Smooth muscle cell (in vitro differentiated cells): ENCODE results near the gene AURKAIP1. TPM values are rescaled to one million over a fixed set of nuclear protein-coding genes. Genes with fewer than 3 reads are reported as not detected.
A peak's percentile ranks its signal among the peaks of the same experiment; 100 is the strongest.

ENCODE experiments used
- DNase-seq: peaks from one replicate; lab custom pipeline; 2025; ENCODE audit not compliant: unreplicated experiment; lab: John Stamatoyannopoulos, UW
- H2AFZ ChIP-seq: fragments of 200-600 bp; sonication (generic); 2 replicates; pipeline ENCODE4 v1.6.0; 2016; ENCODE audit warnings: antibody characterized with exemption, low read depth, mild to moderate bottlenecking
- H3F3A ChIP-seq: fragments of 200-600 bp; sonication (generic); 2 replicates; pipeline ENCODE4 v1.6.0; 2017; ENCODE audit warnings: antibody characterized with exemption, low read depth
- H3K27ac ChIP-seq: fragments of 200-600 bp; sonication (generic); 2 replicates; pipeline ENCODE4 v1.5.1; 2016; ENCODE audit warnings: low read depth, mild to moderate bottlenecking
- H3K27me3 ChIP-seq: fragments of 200-600 bp; sonication (generic); 2 replicates; pipeline ENCODE4 v1.6.1; 2016; ENCODE audit warnings: low read depth, mild to moderate bottlenecking
- H3K36me3 ChIP-seq: fragments of 200-600 bp; sonication (generic); 2 replicates; pipeline ENCODE4 v1.5.1; 2016; ENCODE audit warnings: low read depth
- H3K4me1 ChIP-seq: fragments of 200-600 bp; sonication (generic); 2 replicates; pipeline ENCODE4 v1.5.1; 2016; ENCODE audit warnings: low read depth
- H3K4me2 ChIP-seq: fragments of 200-600 bp; sonication (generic); 2 replicates; pipeline ENCODE4 v1.6.0; 2016; ENCODE audit warnings: mild to moderate bottlenecking
- H3K4me3 ChIP-seq: fragments of 200-600 bp; sonication (generic); 2 replicates; pipeline ENCODE4 v1.5.1; 2016; ENCODE audit warnings: mild to moderate bottlenecking
- H3K79me2 ChIP-seq: fragments of 200-600 bp; sonication (generic); 2 replicates; pipeline ENCODE4 v1.6.0; 2016; ENCODE audit warnings: low read depth, mild to moderate bottlenecking
- H3K9ac ChIP-seq: fragments of 200-600 bp; sonication (generic); 2 replicates; pipeline ENCODE4 v1.6.0; 2016; ENCODE audit warnings: low read depth
- H3K9me3 ChIP-seq: fragments of 200-600 bp; sonication (generic); replicated peaks from 2 replicates; pipeline ENCODE4 v1.5.1; 2016; ENCODE audit warnings: low read depth
- H4K20me1 ChIP-seq: fragments of 200-600 bp; sonication (generic); 2 replicates; pipeline ENCODE4 v1.6.0; 2016; ENCODE audit warnings: low read depth
- WGBS: methylation state at CpG from one replicate; pipeline ENCODE4 v1.1.7; 2016; ENCODE audit warnings: low lambda C conversion rate; 5-methylcytosine and 5-hydroxymethylcytosine counted together
- polyA plus RNA-seq: library from polyadenylated mRNA; unstranded; fragments of >200 nt; fragmentation: Nextera tagmentation; extraction: Ambion mirVana; gene quantifications from 2 replicates; pipeline ENCODE4 v1.2.1, GENCODE V29; 2016
- total RNA-seq: library from RNA; depleted of rRNA; stranded (reverse); fragments of >200 nt; gene quantifications from 2 replicates; pipeline ENCODE4 v1.2.3, GENCODE V29; 2014
- TF ChIP-seq, protein P1 (sequence below): fragments of 200-600 bp; sonication (generic); IDR thresholded peaks from 2 replicates; pipeline ENCODE4 v1.5.1; 2017; ENCODE audit warnings: borderline replicate concordance, mild to moderate bottlenecking, antibody characterized with exemption; ENCODE audit not compliant: insufficient read depth, poor library complexity, severe bottlenecking

Gene AURKAIP1
- total and polyA plus RNA-seq, 2 experiments from 2014 or later, result 60.1 to 214 TPM

DNA sequence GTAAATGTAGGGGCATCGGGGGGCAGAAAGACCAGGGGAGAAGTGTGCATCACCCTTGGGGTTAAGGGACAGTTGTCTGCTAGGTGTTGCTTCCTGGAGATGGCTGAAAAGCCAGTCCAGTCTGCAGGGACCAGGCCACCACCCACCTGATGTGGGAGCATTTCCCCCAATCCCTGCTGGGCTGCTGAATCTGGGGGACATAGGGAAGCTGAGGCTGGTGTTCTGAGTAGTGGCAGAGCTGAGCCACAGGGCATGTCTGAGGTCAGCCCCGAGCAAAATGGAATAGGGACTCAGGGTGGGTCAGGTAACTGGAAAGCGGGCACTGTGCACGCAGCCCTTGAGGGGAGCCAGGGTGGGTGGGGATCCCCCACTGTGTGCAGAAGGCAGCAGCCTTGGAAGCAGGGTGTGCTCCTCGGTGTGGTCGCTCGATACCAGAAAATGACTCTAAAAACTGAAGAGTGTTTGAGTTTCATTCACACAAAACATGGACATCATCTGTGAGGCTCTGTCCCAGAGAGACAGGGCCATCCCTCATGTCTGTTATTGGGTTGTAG is 26.5 kb upstream of the AURKAIP1 start:
- Histone ChIP-seq H2AFZ (no peak overlapping the region), H3K4me2 (no peak overlapping the region), H3K4me1 (peaks cover 11% of the 10 kb centered on the region), H3K4me3 (no peak overlapping the region), H3F3A (peaks cover 23% of the 10 kb centered on the region), H4K20me1 (no peaks in the 10 kb centered on the region), H3K27ac (no peak overlapping the region), H3K36me3 (no peaks in the 10 kb centered on the region), H3K9ac (no peak overlapping the region), H3K79me2 (peaks cover 67% of the 10 kb centered on the region), H3K27me3 (no peaks in the 10 kb centered on the region), H3K9me3 (no peaks in the 10 kb centered on the region)
- TF ChIP-seq, protein P1, sequence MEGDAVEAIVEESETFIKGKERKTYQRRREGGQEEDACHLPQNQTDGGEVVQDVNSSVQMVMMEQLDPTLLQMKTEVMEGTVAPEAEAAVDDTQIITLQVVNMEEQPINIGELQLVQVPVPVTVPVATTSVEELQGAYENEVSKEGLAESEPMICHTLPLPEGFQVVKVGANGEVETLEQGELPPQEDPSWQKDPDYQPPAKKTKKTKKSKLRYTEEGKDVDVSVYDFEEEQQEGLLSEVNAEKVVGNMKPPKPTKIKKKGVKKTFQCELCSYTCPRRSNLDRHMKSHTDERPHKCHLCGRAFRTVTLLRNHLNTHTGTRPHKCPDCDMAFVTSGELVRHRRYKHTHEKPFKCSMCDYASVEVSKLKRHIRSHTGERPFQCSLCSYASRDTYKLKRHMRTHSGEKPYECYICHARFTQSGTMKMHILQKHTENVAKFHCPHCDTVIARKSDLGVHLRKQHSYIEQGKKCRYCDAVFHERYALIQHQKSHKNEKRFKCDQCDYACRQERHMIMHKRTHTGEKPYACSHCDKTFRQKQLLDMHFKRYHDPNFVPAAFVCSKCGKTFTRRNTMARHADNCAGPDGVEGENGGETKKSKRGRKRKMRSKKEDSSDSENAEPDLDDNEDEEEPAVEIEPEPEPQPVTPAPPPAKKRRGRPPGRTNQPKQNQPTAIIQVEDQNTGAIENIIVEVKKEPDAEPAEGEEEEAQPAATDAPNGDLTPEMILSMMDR, result no peak
- WGBS, result over 99% methylated on average over 7 of the region's 7 CpGs
- DNase-seq, result no peak

- Histone ChIP-seq H3K4me3 (peak overlapping the region; percentile 97), H3K4me2 (peak overlapping the region; percentile 99), H3K79me2 (peaks cover 67% of the 10 kb centered on the region), H3K9ac (peak overlapping the region; percentile 91), H2AFZ (no peak overlapping the region), H4K20me1 (peaks cover under 1% of the 10 kb centered on the region), H3K4me1 (peaks cover 7% of the 10 kb centered on the region), H3K9me3 (no peaks in the 10 kb centered on the region), H3F3A (peaks cover 23% of the 10 kb centered on the region), H3K27ac (peak overlapping the region; percentile 80), H3K27me3 (no peaks in the 10 kb centered on the region), H3K36me3 (no peaks in the 10 kb centered on the region)
- 93% methylated on average over 22 of the region's 22 CpGs for WGBS
- TF ChIP-seq, protein P1, result no peak
- DNase-seq, result no peak
These were observed 25.8 kb upstream of the AURKAIP1 start for GRCh38 chr1:1400576-1401456.

DNA sequence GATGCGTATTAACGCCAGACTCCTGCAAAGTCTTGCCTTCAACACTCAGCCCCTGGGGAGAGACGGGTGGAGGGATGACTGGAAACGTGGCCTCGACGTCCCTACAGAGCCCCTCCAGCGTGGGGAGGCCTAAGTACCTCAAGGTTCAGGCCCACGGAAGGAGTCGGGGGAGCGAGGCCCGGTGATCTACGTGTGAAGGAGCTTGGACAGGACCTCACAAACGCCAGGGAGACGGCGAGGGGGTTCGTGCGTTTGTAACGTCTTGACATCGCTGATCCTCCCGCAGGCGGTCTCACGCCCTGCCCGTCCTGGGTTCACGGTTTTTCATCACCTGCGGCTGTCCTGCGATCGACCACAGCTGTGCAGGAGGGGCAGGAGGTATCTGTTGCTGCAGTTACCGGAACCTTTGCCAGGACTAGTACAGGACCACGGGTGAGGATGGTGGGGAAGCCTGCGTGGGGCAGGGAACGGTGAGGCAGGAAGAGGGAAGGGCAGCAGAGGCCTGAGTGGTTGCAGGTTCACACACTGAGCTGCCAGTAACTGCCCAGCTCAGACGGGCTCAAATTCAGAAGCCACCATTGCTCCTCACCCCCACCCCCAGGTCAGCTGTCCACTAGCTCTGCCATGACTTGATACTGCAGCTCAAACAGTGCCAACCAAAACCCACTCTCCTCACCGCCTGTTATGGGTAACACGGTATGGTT is 25.0 kb upstream of the AURKAIP1 start:
- Histone ChIP-seq H3K27ac (peak overlapping the region; percentile 80), H3K9me3 (no peaks in the 10 kb centered on the region), H3K27me3 (no peaks in the 10 kb centered on the region), H2AFZ (peak overlapping the region; percentile 1), H3F3A (peaks cover 23% of the 10 kb centered on the region), H3K4me3 (peak overlapping the region; percentile 97), H3K36me3 (no peaks in the 10 kb centered on the region), H3K79me2 (peaks cover 67% of the 10 kb centered on the region), H4K20me1 (peaks cover 7% of the 10 kb centered on the region), H3K4me2 (peak overlapping the region; percentile 99), H3K4me1 (peaks cover 7% of the 10 kb centered on the region), H3K9ac (peak overlapping the region; percentile 91)
- DNase-seq, result no peak
- TF ChIP-seq, protein P1, result no peak
- 10% methylated on average over 34 of the region's 34 CpGs for WGBS
